ENCODE results near the gene HOXB1. TPM values are rescaled to one million over a fixed set of nuclear protein-coding genes. Genes with fewer than 3 reads are reported as not detected.
"Not testable (repeated sequence)": the region's sequence is repeated elsewhere in the genome, so short reads cannot be mapped to it uniquely, and the experiment has no call there.

HOXB1 gene
- total RNA-seq, 1 experiment from 2014 or later: not detected

DNA sequence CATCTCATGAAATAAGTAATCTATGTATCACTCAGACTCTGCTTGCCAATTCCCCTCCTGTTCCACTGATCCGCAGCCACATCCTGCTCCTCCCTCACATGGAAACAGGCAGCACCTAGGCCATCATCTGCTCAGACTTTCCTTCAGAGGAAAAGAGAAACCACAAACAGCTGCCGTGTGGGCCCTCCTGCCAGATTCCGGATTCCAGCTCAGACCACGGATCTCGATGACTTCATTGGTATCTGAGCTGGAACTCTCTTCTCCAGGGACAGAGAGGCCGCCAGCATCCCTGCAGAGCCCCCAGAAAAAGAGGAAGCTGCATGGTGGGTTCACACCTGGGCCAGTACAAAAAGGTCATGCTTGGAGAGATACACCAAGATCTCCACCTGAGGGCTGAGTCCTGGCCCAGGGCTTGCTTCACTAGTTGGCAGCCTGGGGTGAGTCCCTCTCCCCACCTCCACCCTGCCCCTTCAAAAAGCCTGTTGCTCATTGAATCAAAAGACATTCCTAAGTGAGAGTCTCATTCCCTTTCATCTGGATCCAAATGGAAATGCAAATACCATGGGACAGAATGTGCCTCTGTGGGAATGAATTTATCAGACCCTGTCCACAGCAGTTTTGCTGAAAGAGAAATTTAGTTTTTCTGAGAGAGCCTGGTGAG is 47.2 kb downstream of the HOXB1 start:
- H3K4me3 ChIP-seq (ENCODE audit: low read depth, low read length): no peak overlapping the region
- ChIA-PET CTCF (no interaction called here), POLR2A (interaction anchor here (0.6 kb wide), 1 partner anchor 401 kb away, joined by 6 read pairs; no protein-coding TSS in a partner anchor)
- H3K9me3 ChIP-seq: no peaks in the 10 kb centered on the region
- TF ChIP-seq, protein P1, sequence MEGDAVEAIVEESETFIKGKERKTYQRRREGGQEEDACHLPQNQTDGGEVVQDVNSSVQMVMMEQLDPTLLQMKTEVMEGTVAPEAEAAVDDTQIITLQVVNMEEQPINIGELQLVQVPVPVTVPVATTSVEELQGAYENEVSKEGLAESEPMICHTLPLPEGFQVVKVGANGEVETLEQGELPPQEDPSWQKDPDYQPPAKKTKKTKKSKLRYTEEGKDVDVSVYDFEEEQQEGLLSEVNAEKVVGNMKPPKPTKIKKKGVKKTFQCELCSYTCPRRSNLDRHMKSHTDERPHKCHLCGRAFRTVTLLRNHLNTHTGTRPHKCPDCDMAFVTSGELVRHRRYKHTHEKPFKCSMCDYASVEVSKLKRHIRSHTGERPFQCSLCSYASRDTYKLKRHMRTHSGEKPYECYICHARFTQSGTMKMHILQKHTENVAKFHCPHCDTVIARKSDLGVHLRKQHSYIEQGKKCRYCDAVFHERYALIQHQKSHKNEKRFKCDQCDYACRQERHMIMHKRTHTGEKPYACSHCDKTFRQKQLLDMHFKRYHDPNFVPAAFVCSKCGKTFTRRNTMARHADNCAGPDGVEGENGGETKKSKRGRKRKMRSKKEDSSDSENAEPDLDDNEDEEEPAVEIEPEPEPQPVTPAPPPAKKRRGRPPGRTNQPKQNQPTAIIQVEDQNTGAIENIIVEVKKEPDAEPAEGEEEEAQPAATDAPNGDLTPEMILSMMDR (IDR thresholded peaks at IDR 0.05; ENCODE audit: insufficient read depth in 1 of 2, low read depth in 1 of 2, low read length in 1 of 2, severe bottlenecking in 1 of 2, unreplicated experiment in 1 of 2): no peak
- Mint-ChIP-seq H3K27ac (ENCODE audit: unreplicated experiment) (no peak overlapping the region), H3K4me3 (ENCODE audit: unreplicated experiment) (no peak overlapping the region), H3K9me3 (ENCODE audit: unreplicated experiment) (no peaks in the 10 kb centered on the region), H3K4me1 (ENCODE audit: low read depth, unreplicated experiment) (no peaks in the 10 kb centered on the region), H3K27me3 (ENCODE audit: insufficient read depth, unreplicated experiment) (peaks cover 25% of the 10 kb centered on the region), H3K36me3 (ENCODE audit: insufficient read depth, unreplicated experiment) (no peaks in the 10 kb centered on the region)
- intact Hi-C loops (cut with micrococcal nuclease; ENCODE audit: unreplicated experiment): no loop called here
- H3K36me3 ChIP-seq (ENCODE audit: control insufficient read depth, insufficient read depth, low read length): no peaks in the 10 kb centered on the region
- DNase-seq: no peak
- no peaks in the 10 kb centered on the region for H3K27me3 ChIP-seq (replicated peaks; ENCODE audit: control insufficient read depth, insufficient read depth, low read length)
- no peaks in the 10 kb centered on the region for H3K4me1 ChIP-seq
- BruUV-seq (replicated peaks): no TSS peak

DNA sequence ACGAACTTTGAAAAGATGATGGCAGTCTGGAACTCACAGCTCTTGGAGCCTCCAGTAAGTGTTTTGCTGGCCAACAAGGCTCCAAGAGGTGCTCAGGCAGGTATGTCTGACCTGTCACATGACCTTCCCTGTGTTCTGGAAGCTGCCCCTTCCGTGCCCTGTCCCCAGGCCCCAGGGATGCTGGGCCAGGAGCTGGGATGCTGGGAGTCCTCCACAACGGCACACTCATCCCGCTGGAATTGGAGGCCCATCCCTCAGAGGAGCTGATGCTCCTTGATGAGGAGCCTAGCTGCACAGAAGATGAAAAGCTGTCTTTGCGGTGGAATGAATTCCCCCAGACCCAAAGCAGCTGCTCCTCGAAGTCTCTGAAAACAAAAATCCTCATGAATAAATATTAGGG is 47.8 kb downstream of the HOXB1 start:
- H3K9me3 ChIP-seq: no peaks in the 10 kb centered on the region
- TF ChIP-seq, protein P1 (IDR thresholded peaks at IDR 0.05; ENCODE audit: insufficient read depth in 1 of 2, low read depth in 1 of 2, low read length in 1 of 2, severe bottlenecking in 1 of 2, unreplicated experiment in 1 of 2): no peak
- no TSS peak for BruUV-seq (replicated peaks)
- H3K36me3 ChIP-seq (ENCODE audit: control insufficient read depth, insufficient read depth, low read length): no peaks in the 10 kb centered on the region
- intact Hi-C loops (cut with micrococcal nuclease; ENCODE audit: unreplicated experiment): no loop called here
- ChIA-PET POLR2A (no interaction called here), CTCF (no interaction called here)
- no peaks in the 10 kb centered on the region for H3K4me1 Mint-ChIP-seq (ENCODE audit: low read depth, unreplicated experiment)
- no peak overlapping the region for H3K27ac Mint-ChIP-seq (ENCODE audit: unreplicated experiment)
- H3K27me3 ChIP-seq (replicated peaks; ENCODE audit: control insufficient read depth, insufficient read depth, low read length): no peaks in the 10 kb centered on the region
- H3K9me3 Mint-ChIP-seq (ENCODE audit: unreplicated experiment): no peaks in the 10 kb centered on the region
- H3K4me1 ChIP-seq: no peaks in the 10 kb centered on the region
- no peaks in the 10 kb centered on the region for H3K36me3 Mint-ChIP-seq (ENCODE audit: insufficient read depth, unreplicated experiment)
- H3K4me3 Mint-ChIP-seq (ENCODE audit: unreplicated experiment): no peak overlapping the region
- peaks cover 25% of the 10 kb centered on the region for H3K27me3 Mint-ChIP-seq (ENCODE audit: insufficient read depth, unreplicated experiment)
- DNase-seq: no peak
- no peak overlapping the region for H3K4me3 ChIP-seq (ENCODE audit: low read depth, low read length)

DNA sequence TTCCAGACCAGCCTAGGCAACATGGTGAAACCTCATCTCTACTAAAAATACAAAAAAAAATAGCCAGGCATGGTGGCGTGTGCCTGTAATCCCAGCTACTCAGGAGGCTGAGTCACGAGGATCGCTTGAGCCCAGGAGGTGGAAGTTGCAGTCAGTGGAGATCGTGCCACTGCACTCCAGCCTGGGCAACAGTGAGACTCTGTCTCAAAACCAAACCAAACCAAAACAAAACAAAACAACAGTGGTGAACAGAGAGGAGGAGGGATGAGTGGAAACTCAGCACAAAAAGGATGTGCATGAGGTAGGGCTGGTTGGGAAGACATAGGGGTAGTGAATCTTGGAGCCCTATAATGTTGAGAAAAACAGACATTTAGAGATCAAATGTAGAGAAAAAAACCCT is 48.5 kb downstream of the HOXB1 start:
- H3K4me3 ChIP-seq (ENCODE audit: low read depth, low read length); intact Hi-C loops (cut with micrococcal nuclease; ENCODE audit: unreplicated experiment); CTCF ChIA-PET; H3K4me3 Mint-ChIP-seq (ENCODE audit: unreplicated experiment); H3K36me3 ChIP-seq (ENCODE audit: control insufficient read depth, insufficient read depth, low read length); H3K9me3 ChIP-seq; H3K27me3 ChIP-seq (replicated peaks; ENCODE audit: control insufficient read depth, insufficient read depth, low read length); H3K4me1 ChIP-seq; H3K9me3 Mint-ChIP-seq (ENCODE audit: unreplicated experiment); H3K36me3 Mint-ChIP-seq (ENCODE audit: insufficient read depth, unreplicated experiment); BruUV-seq (replicated peaks); H3K27ac Mint-ChIP-seq (ENCODE audit: unreplicated experiment); H3K4me1 Mint-ChIP-seq (ENCODE audit: low read depth, unreplicated experiment); DNase-seq: not testable (repeated sequence)
- peaks cover 23% of the 10 kb centered on the region for H3K27me3 Mint-ChIP-seq (ENCODE audit: insufficient read depth, unreplicated experiment)
- POLR2A ChIA-PET: interaction anchor here (0.6 kb wide), 1 partner anchor 81 kb away, joined by 3 read pairs; no protein-coding TSS in a partner anchor

Measured in Caco-2 (cell line).